NCI-H69 (cell line): ENCODE data around the gene BTBD9.
A peak's percentile ranks its signal among the peaks of the same experiment; 100 is the strongest.
"Not testable (repeated sequence)": the region's sequence is repeated elsewhere in the genome, so short reads cannot be mapped to it uniquely, and the experiment has no call there.

Experiments
- DNase-seq: peaks from one replicate; lab custom pipeline; 2025; lab: John Stamatoyannopoulos, UW

BTBD9 gene

GRCh38 chr6:38387461-38387860, 252.3 kb downstream of the BTBD9 start:
- no peak for DNase-seq

- peak; percentile 10 for DNase-seq
Measured at GRCh38 chr6:38378801-38379200, 260.9 kb downstream of the BTBD9 start.

- DNase-seq = no peak
Measured at GRCh38 chr6:38375937-38376336, 263.8 kb downstream of the BTBD9 start.

- DNase-seq = no peak
Measured at GRCh38 chr6:38375341-38375740, 264.4 kb downstream of the BTBD9 start.

- DNase-seq = peak; percentile 72
Measured at GRCh38 chr6:38371881-38372280, 267.8 kb downstream of the BTBD9 start.

- DNase-seq = peak; percentile 82
Measured at GRCh38 chr6:38370653-38371601, 268.8 kb downstream of the BTBD9 start.

- DNase-seq = no peak
Measured at GRCh38 chr6:38367231-38367630, 272.5 kb downstream of the BTBD9 start.

GRCh38 chr6:38366234-38366633, 273.5 kb downstream of the BTBD9 start:
- DNase-seq = no peak

GRCh38 chr6:38364775-38365174, 275.0 kb downstream of the BTBD9 start:
- no peak for DNase-seq

GRCh38 chr6:38364127-38364526, 275.6 kb downstream of the BTBD9 start:
- no peak for DNase-seq

GRCh38 chr6:38355519-38355918, 284.2 kb downstream of the BTBD9 start:
- no peak for DNase-seq

GRCh38 chr6:38354905-38355304, 284.8 kb downstream of the BTBD9 start:
- DNase-seq = no peak

GRCh38 chr6:38354037-38354381, 285.7 kb downstream of the BTBD9 start:
- no peak for DNase-seq

GRCh38 chr6:38353310-38354036, 286.3 kb downstream of the BTBD9 start:
- DNase-seq = no peak

- DNase-seq = no peak
Measured at GRCh38 chr6:38352636-38353035, 287.1 kb downstream of the BTBD9 start.

- DNase-seq = peak; percentile 27
Measured at GRCh38 chr6:38350942-38351341, 288.8 kb downstream of the BTBD9 start.

GRCh38 chr6:38350220-38350619, 289.5 kb downstream of the BTBD9 start:
- DNase-seq = no peak

GRCh38 chr6:38349795-38350194, 289.9 kb downstream of the BTBD9 start:
- DNase-seq = no peak

GRCh38 chr6:38349221-38349620, 290.5 kb downstream of the BTBD9 start:
- no peak for DNase-seq

- DNase-seq = peak; percentile 43
Measured at GRCh38 chr6:38348371-38348770, 291.4 kb downstream of the BTBD9 start.

- not testable (repeated sequence) for DNase-seq
Measured at GRCh38 chr6:38347829-38348228, 291.9 kb downstream of the BTBD9 start.

- no peak for DNase-seq
Measured at GRCh38 chr6:38346291-38347079, 293.2 kb downstream of the BTBD9 start.
